AG10803 (cell line): Measurements from ENCODE around the gene DGKD.
A peak's percentile ranks its signal among the peaks of the same experiment; 100 is the strongest.

Experiments
- DNase-seq: peaks from one replicate; pipeline ENCODE4 v3.0.0; 2010; ENCODE audit warnings: low read depth
- H3K4me3 ChIP-seq: 2 replicates; pipeline ENCODE4 v1.5.1; 2011; ENCODE audit warnings: mild to moderate bottlenecking, low read length, control low read depth
- CTCF ChIP-seq: conservative IDR thresholded peaks from 2 replicates; pipeline ENCODE4 v1.5.1; 2011; ENCODE audit warnings: mild to moderate bottlenecking, low read length, control low read depth, inconsistent platforms

DGKD gene

GRCh38 chr2:233422649-233423551 is 68.6 kb downstream of the DGKD start:
- no peak for TF ChIP-seq CTCF
- no peak for DNase-seq
- no peak overlapping the region for H3K4me3 ChIP-seq

- H3K4me3 ChIP-seq = no peak overlapping the region
- no peak for TF ChIP-seq CTCF
- no peak for DNase-seq
Observed at GRCh38 chr2:233423552-233423860, 69.2 kb downstream of the DGKD start.

DNA sequence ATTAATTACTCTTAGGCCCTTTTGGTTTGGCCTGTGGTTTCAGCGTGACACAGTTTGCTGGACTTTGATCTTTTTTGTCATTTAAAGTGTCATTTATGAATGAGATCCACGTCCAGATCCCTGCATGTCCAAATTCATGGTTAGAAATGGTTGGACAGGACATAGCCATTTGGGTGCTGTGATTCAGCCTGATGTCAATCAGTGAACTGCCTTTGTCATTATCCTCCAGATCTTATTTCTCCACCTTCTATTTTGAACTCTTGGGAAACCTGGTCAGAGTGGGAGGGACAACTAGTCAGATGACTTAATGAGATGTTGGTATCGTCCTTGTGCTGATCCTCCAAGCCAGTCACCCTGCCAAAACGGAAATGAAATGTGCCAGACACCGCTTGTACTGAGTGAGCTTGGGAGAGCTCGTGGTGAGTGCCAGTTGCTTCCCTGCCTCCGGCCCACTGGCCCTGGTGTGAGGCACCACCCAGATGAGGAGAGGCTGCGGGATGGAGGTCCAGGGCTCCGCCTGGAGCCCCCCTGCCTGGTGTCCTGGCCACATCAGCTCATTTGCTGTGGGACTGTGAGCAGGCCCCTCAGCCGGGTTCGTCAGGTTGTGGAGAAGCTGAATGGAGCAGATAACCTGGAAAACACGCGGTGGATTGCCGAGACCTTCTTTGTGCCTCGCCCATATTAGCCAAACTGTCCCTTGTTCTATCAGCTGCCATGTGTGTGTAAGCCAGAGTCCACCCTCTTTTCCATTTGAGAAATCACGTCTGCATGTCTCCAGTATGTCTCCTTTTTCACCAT is 70.1 kb downstream of the DGKD start:
- DNase-seq = no peak
- no peak overlapping the region for H3K4me3 ChIP-seq
- TF ChIP-seq CTCF = no peak

- no peak for TF ChIP-seq CTCF
- DNase-seq = peak; percentile 70
- H3K4me3 ChIP-seq = no peak overlapping the region
Observed at GRCh38 chr2:233426619-233427342, 72.5 kb downstream of the DGKD start.

- TF ChIP-seq CTCF = no peak
- no peak for DNase-seq
- no peak overlapping the region for H3K4me3 ChIP-seq
Observed at GRCh38 chr2:233428008-233428407, 73.7 kb downstream of the DGKD start.

- TF ChIP-seq CTCF = no peak
- no peak for DNase-seq
Observed at GRCh38 chr2:233428438-233428837, 74.1 kb downstream of the DGKD start.

More at GRCh38 chr2:233428438-233428837, 74.1 kb downstream of the DGKD start:
- H3K4me3 ChIP-seq = no peak overlapping the region
